Measurements from ENCODE around the gene HERC3.
"Not testable (repeated sequence)": the region's sequence is repeated elsewhere in the genome, so short reads cannot be mapped to it uniquely, and the experiment has no call there.

Gene HERC3

DNA sequence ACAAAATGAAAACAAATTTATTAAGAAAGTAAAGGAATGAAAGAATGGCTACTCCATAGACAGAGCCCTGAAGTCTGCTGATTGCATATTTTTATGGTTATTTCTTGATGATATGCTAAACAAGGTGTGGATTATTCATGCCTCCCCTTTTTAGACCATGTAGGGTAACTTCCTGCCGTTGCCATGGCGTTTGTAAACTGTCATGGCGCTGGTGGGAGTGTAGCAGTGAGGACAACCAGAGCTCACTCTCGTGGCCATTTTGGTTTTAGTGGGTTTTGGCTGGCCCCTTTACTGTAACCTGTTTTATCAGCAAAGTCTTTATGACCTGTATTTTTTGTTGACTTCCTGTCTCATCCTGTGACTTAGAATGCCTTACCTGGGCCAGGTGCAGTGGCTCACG, 17.5 kb downstream of the HERC3 start:
- not testable (repeated sequence) for DNase-seq

DNA sequence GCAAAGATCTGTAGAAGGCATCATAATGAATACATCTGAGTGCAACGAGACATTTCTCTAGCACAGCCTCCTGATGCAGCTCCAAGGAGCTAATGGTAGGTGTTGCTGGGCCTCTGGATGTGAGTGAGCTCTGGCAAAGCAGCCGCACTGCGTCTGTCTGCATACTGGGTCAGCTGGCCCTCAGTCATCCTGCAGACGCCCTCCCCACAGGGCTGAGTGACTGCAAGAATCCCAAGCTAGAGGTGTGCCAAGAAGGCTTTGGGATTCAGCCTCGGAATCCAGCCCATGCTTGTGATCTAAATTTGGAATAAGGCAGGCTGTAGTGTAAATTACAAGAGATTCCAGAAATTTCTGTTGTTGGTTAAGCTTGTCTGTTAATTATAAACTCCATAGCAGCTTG, 18.5 kb downstream of the HERC3 start:
- no peak for DNase-seq

DNA sequence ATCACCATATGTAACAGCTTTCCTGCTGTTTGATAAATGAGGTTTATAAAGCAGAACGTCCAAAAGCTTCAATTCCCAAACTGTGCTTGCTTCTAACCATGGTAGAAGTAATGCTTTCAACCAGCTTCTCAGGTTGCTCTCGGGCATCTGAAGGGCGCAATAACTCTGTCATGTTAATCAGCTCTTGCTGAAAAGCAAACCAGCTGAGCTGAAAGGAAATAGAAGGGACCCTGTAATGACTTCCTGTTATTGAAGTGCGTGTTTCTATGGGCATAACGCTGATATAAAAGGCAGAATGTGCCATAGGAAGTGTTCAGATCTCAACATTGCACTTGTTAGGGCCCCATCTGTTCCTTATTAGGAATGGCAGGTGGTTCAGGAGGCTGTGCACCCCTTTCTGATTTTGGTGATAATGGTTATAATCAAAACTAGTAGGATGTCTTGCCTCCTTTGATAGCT, 21.2 kb downstream of the HERC3 start:
- peak in 1 of 2 experiments; percentile 16 for DNase-seq

DNA sequence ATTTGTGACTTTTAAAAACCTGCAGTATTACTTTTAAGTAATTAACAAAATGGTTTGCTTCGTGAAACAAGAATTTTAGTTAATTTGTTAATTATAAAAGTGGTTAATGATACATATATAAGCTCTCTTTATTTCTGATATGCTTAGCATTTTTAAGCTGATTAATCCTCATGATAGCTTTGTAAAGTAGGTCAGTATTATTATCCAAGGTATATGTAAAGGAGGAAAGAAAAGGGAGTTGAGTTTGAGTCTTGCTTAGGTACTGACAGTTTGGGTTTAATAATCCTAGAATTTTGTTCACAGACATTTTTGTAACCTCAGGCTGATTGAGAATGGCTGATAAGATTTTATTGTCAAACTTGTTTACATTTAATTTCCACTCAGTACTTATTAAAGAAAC, 21.8 kb downstream of the HERC3 start:
- no peak for DNase-seq

DNA sequence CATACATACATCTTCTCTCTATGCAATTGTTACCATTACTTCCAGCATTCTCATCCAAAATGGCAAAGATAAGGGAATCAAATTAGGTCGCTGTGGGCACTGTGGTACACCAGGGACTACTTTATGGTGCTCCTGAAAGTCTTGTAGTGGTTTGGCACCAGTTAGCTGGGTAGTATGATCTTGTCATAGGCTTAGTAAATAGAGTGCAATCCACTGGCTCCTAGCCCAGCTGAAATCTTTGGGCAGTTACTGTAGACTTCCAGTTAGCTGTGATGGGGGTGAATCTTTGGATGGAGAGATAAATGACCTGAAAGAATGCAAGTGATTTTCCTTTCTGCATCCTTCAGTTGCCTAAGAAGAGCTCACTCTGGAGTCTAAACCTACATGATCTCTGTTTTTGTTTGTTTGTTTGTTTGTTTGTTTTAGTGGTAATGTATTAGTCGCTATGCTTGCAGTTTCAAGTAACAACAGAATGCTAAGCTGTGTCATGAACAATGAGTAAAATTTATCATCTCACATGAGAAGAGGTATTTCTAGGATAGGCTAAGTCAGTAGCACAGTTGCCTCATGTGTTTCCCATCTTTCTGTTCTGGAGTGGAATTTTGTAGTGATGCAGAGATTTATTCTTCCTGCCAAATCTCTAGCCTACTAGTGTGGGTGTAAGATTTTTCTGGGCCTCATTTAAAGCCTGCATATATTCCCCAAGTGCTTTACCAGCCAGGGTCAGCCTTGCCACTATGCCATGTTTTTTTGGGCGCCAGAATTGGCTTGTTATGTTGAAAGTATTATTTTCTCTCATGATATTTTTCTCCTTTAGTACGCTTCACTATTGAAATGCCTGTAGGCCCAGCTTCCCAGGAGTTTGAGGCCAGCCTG, 24.2 kb downstream of the HERC3 start:
- no peak for DNase-seq

DNA sequence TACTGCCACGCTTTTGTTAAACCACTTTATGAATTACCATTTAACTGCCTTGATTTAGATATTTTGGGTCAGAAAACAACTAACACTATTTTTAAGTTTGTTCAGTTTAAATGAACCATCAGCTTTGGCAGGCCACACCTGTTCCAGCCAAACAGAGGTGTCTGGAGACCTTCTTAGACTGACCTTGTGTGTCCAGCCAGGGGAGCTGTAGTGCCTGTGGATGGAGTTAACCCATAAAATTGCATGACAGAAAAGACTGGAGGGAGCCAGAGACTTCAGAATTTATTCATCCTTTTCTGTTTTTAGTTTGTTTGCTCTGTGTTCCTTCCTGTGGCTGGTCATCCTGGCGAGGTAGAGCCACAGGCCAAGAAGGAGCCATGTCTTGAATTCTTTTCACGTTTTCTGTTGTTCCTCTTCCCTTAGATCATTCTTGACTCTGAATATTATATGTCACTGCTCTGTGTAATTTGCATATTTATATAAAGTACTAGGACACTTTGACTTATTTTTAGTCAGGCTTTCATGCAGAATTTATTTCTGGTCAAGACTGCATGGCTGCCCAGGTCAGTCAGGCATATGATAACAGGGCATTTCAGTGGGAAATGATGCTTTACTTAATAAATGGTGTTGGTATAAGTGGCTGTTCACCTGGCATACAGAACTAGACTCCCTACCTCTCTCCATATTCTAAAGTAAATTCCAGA, 26.7 kb downstream of the HERC3 start:
- DNase-seq: no peak

GRCh38 chr4:88619971-88620370, 27.7 kb downstream of the HERC3 start:
- no peak for DNase-seq

DNA sequence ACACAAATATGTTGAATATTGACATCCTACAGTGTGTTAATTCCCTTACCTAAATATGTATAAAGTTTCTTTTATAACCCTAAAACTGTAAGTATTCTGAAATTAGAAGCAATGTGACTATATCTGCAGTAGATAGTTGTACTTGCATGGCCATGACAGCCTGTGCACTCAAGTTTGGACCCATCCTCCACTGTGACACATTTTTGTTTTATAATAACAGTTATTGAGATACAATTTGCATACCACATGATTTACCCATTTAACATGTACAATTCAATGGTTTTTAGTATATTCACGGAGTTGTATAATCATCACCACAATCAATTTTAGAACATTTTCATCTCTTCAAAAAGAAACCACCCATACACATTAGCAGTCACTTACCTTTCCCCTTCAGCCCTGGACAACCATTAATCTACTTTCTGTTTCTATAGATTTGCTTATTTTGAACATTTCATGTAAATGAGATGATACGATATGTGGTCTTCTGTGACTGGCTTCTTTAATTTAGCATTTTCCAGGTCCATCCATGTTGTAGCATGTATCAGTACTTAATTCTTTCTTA, 29.6 kb downstream of the HERC3 start:
- DNase-seq: no peak

GRCh38 chr4:88623097-88623496, 30.8 kb downstream of the HERC3 start:
- DNase-seq: no peak

DNA sequence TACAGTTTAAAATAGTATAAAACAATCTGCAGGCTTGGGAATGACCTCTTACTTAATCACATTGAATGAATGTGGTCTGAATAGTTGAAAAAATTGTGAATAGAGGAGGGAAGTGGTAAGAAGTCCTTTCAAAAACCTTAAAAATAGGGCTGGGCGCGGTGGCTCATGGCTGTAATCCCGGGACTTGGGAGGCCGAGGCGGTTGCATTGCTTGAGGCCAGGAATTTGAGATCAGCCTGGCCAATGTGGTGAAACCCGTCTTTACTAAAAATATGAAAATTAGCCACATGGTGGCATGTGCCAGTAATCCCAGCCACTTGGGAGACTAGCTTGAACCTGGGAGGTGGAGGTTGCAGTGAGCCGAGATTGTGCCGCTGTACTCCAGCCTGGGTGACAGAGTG, 36.5 kb downstream of the HERC3 start:
- no peak for DNase-seq

DNA sequence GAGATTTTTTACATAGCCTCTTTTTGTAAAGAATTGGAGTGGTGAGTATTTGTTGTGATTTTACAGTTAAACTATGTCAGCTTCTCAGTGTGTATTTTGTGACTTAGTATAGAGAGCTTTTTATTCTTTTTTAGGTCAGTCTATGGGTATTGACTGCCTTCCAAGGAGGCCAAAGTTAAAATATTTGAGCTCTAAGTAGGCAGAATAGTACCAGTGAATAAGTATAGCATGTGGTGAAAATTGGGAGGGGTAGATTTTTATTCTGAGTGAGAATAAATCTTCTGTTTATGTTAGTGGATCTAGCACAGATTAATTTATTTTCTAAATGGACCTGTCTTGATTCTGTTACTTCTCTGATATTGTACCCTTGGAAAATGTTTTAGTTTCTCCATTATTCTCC, 37.5 kb downstream of the HERC3 start:
- DNase-seq: no peak

DNA sequence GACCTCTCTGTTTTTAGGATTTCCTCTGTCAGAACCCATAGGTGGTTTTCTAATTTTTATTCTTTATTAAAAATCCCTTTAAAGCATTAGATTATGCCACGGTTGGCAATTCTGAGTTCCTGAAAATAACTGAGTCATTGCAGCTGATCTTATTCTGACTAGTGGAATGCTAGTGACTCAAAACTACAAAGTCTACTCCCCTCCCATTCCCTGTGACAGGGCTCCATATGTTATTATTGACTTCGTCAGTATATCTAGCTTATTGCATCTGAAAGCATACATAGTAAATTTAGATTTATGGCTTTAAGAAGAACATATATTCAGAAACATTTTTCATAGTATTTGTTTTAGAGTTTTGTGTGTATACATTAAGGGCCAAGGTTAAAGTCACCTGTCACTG, 38.5 kb downstream of the HERC3 start:
- DNase-seq: no peak

DNA sequence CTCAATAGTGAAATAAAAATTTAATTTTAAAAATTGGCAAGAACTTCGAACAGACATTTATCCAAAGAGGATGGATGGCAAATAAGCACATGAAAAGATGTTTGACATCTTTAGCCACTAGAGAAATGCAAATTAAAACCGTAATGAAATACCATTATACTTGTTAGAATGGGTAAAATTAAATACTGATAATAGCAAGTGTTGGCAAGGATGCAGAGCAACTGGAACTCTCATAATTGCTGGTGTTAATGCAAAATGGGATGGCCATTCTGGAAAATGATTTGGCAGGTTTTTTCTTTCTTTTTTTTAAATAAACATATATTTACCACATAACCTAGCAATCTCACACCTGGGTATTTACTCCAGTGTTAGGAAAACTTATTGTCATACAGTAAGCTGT, 51.7 kb downstream of the HERC3 start:
- no peak for DNase-seq

DNA sequence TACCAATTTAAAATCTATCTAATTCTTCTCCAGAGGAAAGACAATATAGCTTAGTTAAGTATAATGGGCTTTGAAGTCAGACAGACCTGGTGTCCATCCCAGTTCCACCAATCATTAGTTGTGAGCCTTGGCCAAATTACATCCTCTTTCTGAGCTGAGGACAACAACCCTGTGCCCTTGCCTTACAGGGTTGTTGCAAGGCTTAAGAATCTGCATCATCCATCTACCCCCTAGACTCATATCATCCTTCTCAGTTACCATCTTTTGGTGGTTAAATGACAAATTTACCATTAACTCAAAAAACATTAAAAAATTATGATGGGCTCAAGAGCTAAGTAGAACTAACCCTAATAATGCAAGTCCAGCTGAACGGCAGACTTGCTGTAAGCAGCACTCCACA, 53.7 kb downstream of the HERC3 start:
- DNase-seq: no peak

GRCh38 chr4:88646528-88647280, 54.4 kb downstream of the HERC3 start:
- DNase-seq: no peak

DNA sequence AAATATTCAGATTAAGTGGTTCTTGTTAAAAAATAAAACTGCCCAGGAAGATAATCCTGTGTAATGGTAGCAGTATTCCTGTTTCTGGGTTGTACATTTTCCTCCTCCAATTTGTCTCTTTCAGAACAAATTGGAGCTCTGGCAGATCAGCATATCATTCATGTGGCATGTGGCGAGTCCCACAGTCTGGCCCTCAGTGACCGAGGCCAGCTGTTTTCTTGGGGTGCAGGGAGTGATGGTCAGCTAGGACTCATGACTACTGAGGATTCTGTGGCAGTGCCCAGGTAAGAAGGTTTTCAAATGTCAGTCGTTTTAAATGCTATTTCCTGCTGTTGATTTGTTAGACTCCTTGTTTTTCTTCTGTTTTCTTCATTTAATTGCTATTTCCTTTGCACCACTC, 57.4 kb downstream of the HERC3 start:
- DNase-seq: no peak

GRCh38 chr4:88653371-88653946, 61.2 kb downstream of the HERC3 start:
- no peak for DNase-seq

- no peak for DNase-seq
Observed at GRCh38 chr4:88655226-88655625, 62.9 kb downstream of the HERC3 start.

GRCh38 chr4:88659055-88659889, 67.0 kb downstream of the HERC3 start:
- DNase-seq: peak in 1 of 2 experiments; percentile 12

DNA sequence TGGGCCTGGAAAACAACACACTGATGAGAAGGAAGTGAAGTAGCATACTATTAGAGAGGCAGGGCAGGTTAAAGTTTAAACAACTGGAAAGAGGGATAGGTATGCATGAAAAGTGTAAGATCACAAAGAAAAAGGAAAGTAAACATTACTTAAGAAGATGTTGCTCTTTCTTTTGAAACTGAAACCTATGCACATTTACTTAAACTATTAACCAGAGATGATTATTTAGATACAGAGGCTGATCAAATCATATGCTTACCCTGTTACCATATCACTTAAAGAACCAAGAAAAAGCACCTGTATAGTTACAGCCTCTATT, 67.6 kb downstream of the HERC3 start:
- DNase-seq: no peak

DNA sequence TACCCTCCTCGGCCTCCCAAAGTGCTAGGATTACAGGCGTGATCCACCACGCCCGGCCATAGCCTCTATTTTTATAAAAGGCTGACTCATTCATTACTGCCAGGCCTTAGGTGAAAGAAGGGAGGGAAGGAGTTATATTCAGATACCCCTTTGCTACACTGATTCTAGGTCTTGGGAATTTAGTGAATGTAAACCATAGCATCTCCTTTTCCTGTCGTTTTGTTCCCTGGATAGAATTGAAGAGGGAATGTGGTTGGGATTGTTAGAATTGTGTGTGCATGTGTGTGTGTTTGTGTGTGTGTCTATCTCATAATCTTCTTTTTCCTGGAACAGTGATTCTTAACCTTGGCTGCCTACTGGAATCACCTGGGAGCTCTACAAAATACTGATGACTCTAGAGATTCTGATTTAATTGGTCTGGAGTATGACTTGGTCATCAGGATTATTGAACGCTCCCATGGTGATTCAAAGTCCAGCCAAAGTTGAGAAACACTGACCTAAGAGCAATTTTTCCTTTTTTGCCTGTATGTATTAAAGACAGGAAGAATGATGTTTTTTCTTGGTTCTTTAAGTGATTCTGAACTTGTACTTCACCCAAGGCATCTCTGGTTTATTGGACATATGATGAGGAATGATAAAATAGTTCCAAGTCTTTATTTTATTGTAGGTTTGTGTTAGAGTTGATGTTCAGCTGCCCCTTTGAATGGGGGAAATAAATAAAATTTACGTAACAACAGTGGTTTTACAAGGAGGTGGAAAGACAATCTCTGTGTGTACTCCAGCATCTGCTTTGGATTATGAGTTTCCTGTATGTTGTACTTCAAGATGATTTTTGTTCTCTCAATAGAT, 68.4 kb downstream of the HERC3 start:
- no peak for DNase-seq

All from stimulated activated CD4-positive, alpha-beta T cell treated with anti-CD3 and anti-CD28 coated beads, Interleukin-4, amount 100 ng/mL, for 4 hours (primary cell).